GM18508 (cell line): ENCODE measurements around the gene PCDH17.

ENCODE experiments used
- ATAC-seq: cut with Tn5 transposase; IDR thresholded peaks from one replicate; pipeline ENCODE4 v1.9.1; 2021; ENCODE audit warnings: moderate number of reproducible peaks; ENCODE audit not compliant: insufficient read depth, unreplicated experiment

Gene PCDH17

GRCh38 chr13:57726981-57727380, 95.4 kb downstream of the PCDH17 start:
- ATAC-seq = no peak

GRCh38 chr13:57734306-57734705, 102.8 kb downstream of the PCDH17 start:
- no peak for ATAC-seq

DNA sequence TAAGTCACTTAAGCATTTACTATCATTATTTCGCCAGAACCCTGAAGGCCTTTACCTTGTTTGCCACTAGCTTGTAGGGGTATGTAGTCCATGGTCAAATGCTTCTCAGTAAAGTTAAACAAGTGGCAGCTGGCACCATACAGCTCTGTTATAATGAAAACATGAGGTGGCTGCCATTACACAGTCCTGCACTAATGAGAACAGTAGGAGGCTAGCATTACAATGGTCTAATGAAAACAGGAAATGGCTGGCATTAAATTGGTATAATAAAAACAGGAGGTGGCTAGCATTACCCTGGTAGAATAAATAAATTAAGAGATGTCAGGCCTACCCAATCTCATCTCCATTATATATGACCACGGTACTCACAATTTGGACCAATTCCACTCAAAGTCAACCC, 107.5 kb downstream of the PCDH17 start:
- no peak for ATAC-seq

GRCh38 chr13:57739543-57740190, 108.1 kb downstream of the PCDH17 start:
- no peak for ATAC-seq

- ATAC-seq = no peak
Measured at GRCh38 chr13:57740719-57741118, 109.2 kb downstream of the PCDH17 start.

DNA sequence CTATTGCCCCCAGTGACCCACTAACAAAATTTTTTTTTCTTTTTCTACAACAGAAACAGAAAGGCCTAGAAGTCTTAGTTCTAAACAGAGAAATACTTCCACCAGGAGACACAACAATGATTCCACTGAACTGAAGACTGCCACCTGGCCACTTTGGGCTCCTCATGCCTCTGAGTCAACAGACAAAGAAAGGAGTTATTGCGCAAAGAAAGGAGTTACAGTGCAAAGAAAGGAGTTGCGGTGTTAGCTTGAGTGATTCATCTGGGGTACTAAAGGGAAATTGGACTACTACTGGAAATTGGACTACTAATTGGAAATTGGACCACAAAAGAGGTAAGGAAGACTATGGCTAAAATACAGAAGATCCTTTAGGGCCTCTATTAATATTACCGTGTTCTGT, 116.6 kb downstream of the PCDH17 start:
- ATAC-seq = no peak

DNA sequence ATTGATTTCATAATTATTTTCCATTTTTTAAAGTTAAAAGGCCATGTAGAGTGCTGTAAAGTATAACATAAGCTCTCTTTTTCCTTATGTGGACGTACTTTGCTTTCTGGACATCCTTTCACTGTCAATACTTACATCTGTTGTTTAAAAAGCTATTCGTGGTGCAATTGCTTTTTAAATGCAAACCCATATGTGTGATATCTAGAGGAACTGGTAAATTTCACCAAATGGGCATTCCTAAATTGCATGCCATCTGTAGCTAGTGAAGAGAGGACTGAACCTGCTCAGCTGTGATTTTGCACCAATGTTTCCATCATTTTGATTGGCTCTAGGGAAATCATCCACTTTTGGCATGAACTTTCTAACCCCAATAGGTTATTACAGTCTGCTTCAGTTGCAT, 129.4 kb downstream of the PCDH17 start:
- ATAC-seq = no peak

DNA sequence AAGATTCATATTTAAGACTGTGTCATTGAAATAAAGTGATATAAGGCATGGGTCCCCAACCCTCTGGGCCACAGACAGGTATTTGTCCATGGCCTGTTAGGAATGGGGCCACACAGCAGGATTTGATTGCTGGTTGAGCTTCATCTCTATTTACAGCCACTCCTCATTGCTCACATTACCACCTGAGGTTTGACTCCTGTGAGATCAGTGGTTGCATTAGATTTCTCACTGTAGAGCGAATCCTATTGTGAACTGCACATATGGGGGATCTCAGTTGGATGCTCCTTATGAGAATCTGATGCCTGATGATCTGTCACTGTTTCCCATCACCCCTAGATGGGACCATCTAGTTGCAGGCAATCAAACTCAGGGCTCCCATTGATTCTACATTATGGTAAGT, 132.1 kb downstream of the PCDH17 start:
- no peak for ATAC-seq
